HEK293 (cell line): ENCODE results near the gene NUCKS1.

Experiments
- BCL6B ChIP-seq: fragments of 450-650 bp; formaldehyde crosslinking; IDR thresholded peaks from 2 replicates; pipeline ENCODE4 v1.5.1; 2017; ENCODE audit warnings: missing biosample characterization, missing genetic modification characterization
- EGR2 ChIP-seq: fragments of 450-650 bp; formaldehyde crosslinking; IDR thresholded peaks from 2 replicates; pipeline ENCODE4 v1.5.1; 2016; ENCODE audit warnings: low read depth, missing biosample characterization, missing genetic modification characterization
- ZNF133 ChIP-seq: fragments of 450-650 bp; formaldehyde crosslinking; IDR thresholded peaks from 2 replicates; pipeline ENCODE4 v1.5.1; 2016; ENCODE audit warnings: missing biosample characterization, missing genetic modification characterization
- ZNF148 ChIP-seq: fragments of 450-650 bp; formaldehyde crosslinking; IDR thresholded peaks from 2 replicates; pipeline ENCODE4 v1.5.0; 2017; ENCODE audit warnings: missing biosample characterization, missing genetic modification characterization, borderline replicate concordance
- ZNF362 ChIP-seq: fragments of 450-650 bp; formaldehyde crosslinking; IDR thresholded peaks from 2 replicates; pipeline ENCODE4 v1.5.1; 2016; ENCODE audit warnings: missing biosample characterization, missing genetic modification characterization
- ZNF544 ChIP-seq: fragments of 450-650 bp; formaldehyde crosslinking; IDR thresholded peaks from 2 replicates; pipeline ENCODE4 v1.5.0; 2017; ENCODE audit warnings: missing biosample characterization, missing genetic modification characterization
- ZNF561 ChIP-seq: fragments of 450-650 bp; IDR thresholded peaks from 2 replicates; pipeline ENCODE4 v1.5.1; 2018; ENCODE audit warnings: missing biosample characterization, missing genetic modification characterization, borderline replicate concordance
- TF ChIP-seq, protein P1 (sequence below): fragments of 450-650 bp; formaldehyde crosslinking; IDR thresholded peaks from 2 replicates; pipeline ENCODE4 v1.5.1; 2016; ENCODE audit warnings: missing biosample characterization, missing genetic modification characterization, borderline replicate concordance
- TF ChIP-seq, protein P2 (sequence below): fragments of 450-650 bp; IDR thresholded peaks from 2 replicates; pipeline ENCODE4 v1.5.1; 2018; ENCODE audit warnings: missing biosample characterization, missing genetic modification characterization
- TF ChIP-seq, protein P3 (sequence below): fragments of 450-650 bp; formaldehyde crosslinking; IDR thresholded peaks from 2 replicates; pipeline ENCODE4 v1.5.1; 2016; ENCODE audit warnings: missing biosample characterization, missing genetic modification characterization

Gene NUCKS1

GRCh38 chr1:205680073-205680851 lies 69.7 kb downstream of the NUCKS1 start, which contains the start of gene SLC45A3 (continued):
- no peak for TF ChIP-seq ZNF148
- TF ChIP-seq ZNF362 (tag by site-specific recombination) = no peak
- TF ChIP-seq ZNF133 (tag by site-specific recombination) = no peak
- no peak for TF ChIP-seq BCL6B (tag by site-specific recombination)
- TF ChIP-seq, protein P1, sequence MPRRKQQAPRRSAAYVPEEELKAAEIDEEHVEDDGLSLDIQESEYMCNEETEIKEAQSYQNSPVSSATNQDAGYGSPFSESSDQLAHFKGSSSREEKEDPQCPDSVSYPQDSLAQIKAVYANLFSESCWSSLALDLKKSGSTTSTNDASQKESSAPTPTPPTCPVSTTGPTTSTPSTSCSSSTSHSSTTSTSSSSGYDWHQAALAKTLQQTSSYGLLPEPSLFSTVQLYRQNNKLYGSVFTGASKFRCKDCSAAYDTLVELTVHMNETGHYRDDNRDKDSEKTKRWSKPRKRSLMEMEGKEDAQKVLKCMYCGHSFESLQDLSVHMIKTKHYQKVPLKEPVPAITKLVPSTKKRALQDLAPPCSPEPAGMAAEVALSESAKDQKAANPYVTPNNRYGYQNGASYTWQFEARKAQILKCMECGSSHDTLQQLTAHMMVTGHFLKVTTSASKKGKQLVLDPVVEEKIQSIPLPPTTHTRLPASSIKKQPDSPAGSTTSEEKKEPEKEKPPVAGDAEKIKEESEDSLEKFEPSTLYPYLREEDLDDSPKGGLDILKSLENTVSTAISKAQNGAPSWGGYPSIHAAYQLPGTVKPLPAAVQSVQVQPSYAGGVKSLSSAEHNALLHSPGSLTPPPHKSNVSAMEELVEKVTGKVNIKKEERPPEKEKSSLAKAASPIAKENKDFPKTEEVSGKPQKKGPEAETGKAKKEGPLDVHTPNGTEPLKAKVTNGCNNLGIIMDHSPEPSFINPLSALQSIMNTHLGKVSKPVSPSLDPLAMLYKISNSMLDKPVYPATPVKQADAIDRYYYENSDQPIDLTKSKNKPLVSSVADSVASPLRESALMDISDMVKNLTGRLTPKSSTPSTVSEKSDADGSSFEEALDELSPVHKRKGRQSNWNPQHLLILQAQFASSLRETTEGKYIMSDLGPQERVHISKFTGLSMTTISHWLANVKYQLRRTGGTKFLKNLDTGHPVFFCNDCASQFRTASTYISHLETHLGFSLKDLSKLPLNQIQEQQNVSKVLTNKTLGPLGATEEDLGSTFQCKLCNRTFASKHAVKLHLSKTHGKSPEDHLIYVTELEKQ (tag by site-specific recombination) = no peak
- TF ChIP-seq ZNF561 = 0 out of 2 replicates have a peak, but pooled peaks have one; percentile 52
- TF ChIP-seq, protein P2, sequence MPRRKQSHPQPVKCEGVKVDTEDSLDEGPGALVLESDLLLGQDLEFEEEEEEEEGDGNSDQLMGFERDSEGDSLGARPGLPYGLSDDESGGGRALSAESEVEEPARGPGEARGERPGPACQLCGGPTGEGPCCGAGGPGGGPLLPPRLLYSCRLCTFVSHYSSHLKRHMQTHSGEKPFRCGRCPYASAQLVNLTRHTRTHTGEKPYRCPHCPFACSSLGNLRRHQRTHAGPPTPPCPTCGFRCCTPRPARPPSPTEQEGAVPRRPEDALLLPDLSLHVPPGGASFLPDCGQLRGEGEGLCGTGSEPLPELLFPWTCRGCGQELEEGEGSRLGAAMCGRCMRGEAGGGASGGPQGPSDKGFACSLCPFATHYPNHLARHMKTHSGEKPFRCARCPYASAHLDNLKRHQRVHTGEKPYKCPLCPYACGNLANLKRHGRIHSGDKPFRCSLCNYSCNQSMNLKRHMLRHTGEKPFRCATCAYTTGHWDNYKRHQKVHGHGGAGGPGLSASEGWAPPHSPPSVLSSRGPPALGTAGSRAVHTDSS (tag by site-specific recombination) = 0 out of 2 replicates have a peak, but pooled peaks have one; percentile 13
- TF ChIP-seq EGR2 (tag by site-specific recombination) = peak; percentile 43; the same call in 1 of the 2 replicates
- TF ChIP-seq ZNF544 (tag by site-specific recombination) = no peak
- TF ChIP-seq, protein P3, sequence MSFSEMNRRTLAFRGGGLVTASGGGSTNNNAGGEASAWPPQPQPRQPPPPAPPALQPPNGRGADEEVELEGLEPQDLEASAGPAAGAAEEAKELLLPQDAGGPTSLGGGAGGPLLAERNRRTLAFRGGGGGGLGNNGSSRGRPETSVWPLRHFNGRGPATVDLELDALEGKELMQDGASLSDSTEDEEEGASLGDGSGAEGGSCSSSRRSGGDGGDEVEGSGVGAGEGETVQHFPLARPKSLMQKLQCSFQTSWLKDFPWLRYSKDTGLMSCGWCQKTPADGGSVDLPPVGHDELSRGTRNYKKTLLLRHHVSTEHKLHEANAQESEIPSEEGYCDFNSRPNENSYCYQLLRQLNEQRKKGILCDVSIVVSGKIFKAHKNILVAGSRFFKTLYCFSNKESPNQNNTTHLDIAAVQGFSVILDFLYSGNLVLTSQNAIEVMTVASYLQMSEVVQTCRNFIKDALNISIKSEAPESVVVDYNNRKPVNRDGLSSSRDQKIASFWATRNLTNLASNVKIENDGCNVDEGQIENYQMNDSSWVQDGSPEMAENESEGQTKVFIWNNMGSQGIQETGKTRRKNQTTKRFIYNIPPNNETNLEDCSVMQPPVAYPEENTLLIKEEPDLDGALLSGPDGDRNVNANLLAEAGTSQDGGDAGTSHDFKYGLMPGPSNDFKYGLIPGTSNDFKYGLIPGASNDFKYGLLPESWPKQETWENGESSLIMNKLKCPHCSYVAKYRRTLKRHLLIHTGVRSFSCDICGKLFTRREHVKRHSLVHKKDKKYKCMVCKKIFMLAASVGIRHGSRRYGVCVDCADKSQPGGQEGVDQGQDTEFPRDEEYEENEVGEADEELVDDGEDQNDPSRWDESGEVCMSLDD = 0 out of 2 replicates have a peak, but pooled peaks have one; percentile 22
